Neural crest cell (in vitro differentiated cells): ENCODE data around the gene NANOS3. TPM values are rescaled to one million over a fixed set of nuclear protein-coding genes. Genes with fewer than 3 reads are reported as not detected.

ENCODE experiments used
- DNase-seq: peaks from one replicate; pipeline ENCODE4 v3.0.0; 2021; ENCODE audit warnings: low read depth, mixed read lengths, low spot score
- H3K27ac Mint-ChIP-seq: one replicate; pipeline ENCODE4 v1.8.0; 2021; ENCODE audit warnings: mild to moderate bottlenecking, mixed read lengths; ENCODE audit not compliant: unreplicated experiment
- H3K27me3 Mint-ChIP-seq: 2 replicates; pipeline ENCODE4 v1.8.0; 2021; ENCODE audit warnings: low read depth, mild to moderate bottlenecking, mixed read lengths
- H3K36me3 Mint-ChIP-seq: 2 replicates; pipeline ENCODE4 v1.8.0; 2021; ENCODE audit warnings: low read depth, mild to moderate bottlenecking, mixed read lengths
- H3K4me1 Mint-ChIP-seq: 2 replicates; pipeline ENCODE4 v1.8.0; 2021; ENCODE audit warnings: mixed read lengths
- H3K4me3 Mint-ChIP-seq: one replicate; pipeline ENCODE4 v1.8.0; 2021; ENCODE audit warnings: mild to moderate bottlenecking, mixed read lengths
- H3K9me3 Mint-ChIP-seq: 2 replicates; pipeline ENCODE4 v1.8.0; 2021; ENCODE audit warnings: mixed read lengths
- CTCF ChIP-seq: fragments of 200-600 bp; sonication (generic); conservative IDR thresholded peaks from 2 replicates; pipeline ENCODE4 v1.5.0; 2021; ENCODE audit warnings: antibody characterized with exemption, mild to moderate bottlenecking
- total RNA-seq: library from RNA; stranded (reverse); gene quantifications from 2 replicates; pipeline ENCODE4 v1.2.1, GENCODE V29; 2021

Gene NANOS3
- total RNA-seq, 1 donor from 2014 or later: 1.6 TPM

GRCh38 chr19:13899912-13900584 is 23.1 kb downstream of the NANOS3 start:
- DNase-seq: no peak
- peaks cover 5% of the 10 kb centered on the region for H3K4me1 Mint-ChIP-seq
- no peak for TF ChIP-seq CTCF
- no peak overlapping the region for H3K4me3 Mint-ChIP-seq
- no peak overlapping the region for H3K27ac Mint-ChIP-seq
- no peaks in the 10 kb centered on the region for H3K36me3 Mint-ChIP-seq
- no peaks in the 10 kb centered on the region for H3K27me3 Mint-ChIP-seq
- no peaks in the 10 kb centered on the region for H3K9me3 Mint-ChIP-seq

GRCh38 chr19:13902993-13903555 is 26.1 kb downstream of the NANOS3 start:
- Mint-ChIP-seq H3K27ac (no peak overlapping the region), H3K4me3 (peak overlapping the region; percentile 57), H3K36me3 (no peaks in the 10 kb centered on the region), H3K27me3 (no peaks in the 10 kb centered on the region), H3K4me1 (peaks cover 16% of the 10 kb centered on the region), H3K9me3 (no peaks in the 10 kb centered on the region)
- DNase-seq: no peak
- peak; percentile 35 for TF ChIP-seq CTCF

- H3K27me3 Mint-ChIP-seq: no peaks in the 10 kb centered on the region
- H3K4me3 Mint-ChIP-seq: peak within 1 kb of the TSS; percentile 88
- peak within 1 kb of the TSS; percentile 57 for H3K27ac Mint-ChIP-seq
- H3K4me1 Mint-ChIP-seq: peaks cover 11% of the 10 kb centered on the region
- DNase-seq: peak; percentile 84
- no peaks in the 10 kb centered on the region for H3K9me3 Mint-ChIP-seq
- TF ChIP-seq CTCF: no peak
- H3K36me3 Mint-ChIP-seq: peaks cover 3% of the 10 kb centered on the region
Measured at GRCh38 chr19:13905634-13906520, 28.9 kb downstream of the NANOS3 start, which contains the start of the genes BRME1 and CC2D1A. Gene BRME1, minus strand, starts transcription at chr19:13906117. Its CDS starts 1,225 bp downstream, at chr19:13904892. Gene CC2D1A, plus strand, starts transcription at chr19:13906201. Its CDS starts 241 bp downstream, at chr19:13906442.

- H3K27me3 Mint-ChIP-seq: no peaks in the 10 kb centered on the region
- H3K27ac Mint-ChIP-seq: peak overlapping the region; percentile 54
- H3K36me3 Mint-ChIP-seq: peaks cover 3% of the 10 kb centered on the region
- peaks cover 11% of the 10 kb centered on the region for H3K4me1 Mint-ChIP-seq
- DNase-seq: no peak
- peak overlapping the region; percentile 83 for H3K4me3 Mint-ChIP-seq
- no peaks in the 10 kb centered on the region for H3K9me3 Mint-ChIP-seq
- TF ChIP-seq CTCF: no peak
Measured at GRCh38 chr19:13906521-13906904, 29.6 kb downstream of the NANOS3 start.

- no peak for DNase-seq
- Mint-ChIP-seq H3K9me3 (no peaks in the 10 kb centered on the region), H3K4me1 (peaks cover 11% of the 10 kb centered on the region), H3K27me3 (no peaks in the 10 kb centered on the region), H3K27ac (peak overlapping the region; percentile 54), H3K4me3 (peak overlapping the region; percentile 83), H3K36me3 (peaks cover 3% of the 10 kb centered on the region)
- no peak for TF ChIP-seq CTCF
Measured at GRCh38 chr19:13906910-13907309, 30.0 kb downstream of the NANOS3 start.
